Nephron (organoid): ENCODE results near the gene CELA2A.
"Not testable (repeated sequence)": the region's sequence is repeated elsewhere in the genome, so short reads cannot be mapped to it uniquely, and the experiment has no call there.

Experiments used
- H3K27ac Mint-ChIP-seq, 3 experiments: 2 replicates each; pipeline ENCODE4 v1.8.0; 2020; ENCODE audit warnings: mixed read lengths in 3 of 3, mild to moderate bottlenecking in 2 of 3, moderate library complexity in 1 of 3
- H3K27me3 Mint-ChIP-seq: 2 replicates; pipeline ENCODE4 v1.8.0; 2021; ENCODE audit warnings: low read depth, mild to moderate bottlenecking, moderate library complexity, mixed read lengths
- H3K36me3 Mint-ChIP-seq: 2 replicates; pipeline ENCODE4 v1.8.0; 2020; ENCODE audit warnings: low read depth, mixed read lengths
- H3K4me1 Mint-ChIP-seq: 2 replicates; pipeline ENCODE4 v1.8.0; 2020; ENCODE audit warnings: mixed read lengths
- H3K4me3 Mint-ChIP-seq, 3 experiments: 2 replicates each; pipeline ENCODE4 v1.8.0; 2020; ENCODE audit warnings: mild to moderate bottlenecking in 3 of 3, mixed read lengths in 3 of 3, moderate library complexity in 2 of 3
- H3K9me3 Mint-ChIP-seq: 2 replicates; pipeline ENCODE4 v1.8.0; 2020; ENCODE audit warnings: mixed read lengths
- TF ChIP-seq, protein P1 (sequence below), 3 experiments: fragments of 200-600 bp; sonication (generic); IDR thresholded peaks; one replicate each; pipeline ENCODE4 v1.5.0; 2021; ENCODE audit warnings: antibody characterized with exemption in 3 of 3; ENCODE audit not compliant: unreplicated experiment in 3 of 3

The CELA2A gene

DNA sequence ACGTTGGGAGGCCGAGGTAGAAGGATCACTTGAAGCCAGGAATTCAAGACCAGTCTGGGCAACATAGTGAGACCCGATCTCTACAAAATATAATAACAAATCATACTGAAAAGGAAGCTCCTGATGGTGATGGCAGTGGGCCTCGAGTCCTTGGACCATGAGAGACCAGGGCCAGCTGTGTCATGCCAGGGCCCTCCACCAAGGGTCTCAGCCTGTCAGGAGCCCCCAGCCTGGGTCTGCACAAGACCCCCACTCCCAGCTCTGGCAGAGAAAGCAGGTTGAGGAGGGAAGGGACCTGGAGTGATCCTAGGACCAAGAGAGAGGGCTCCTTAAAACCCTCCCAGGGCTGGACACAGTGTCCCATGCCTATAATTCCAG is 25.0 kb upstream of the CELA2A start:
- H3K4me1 Mint-ChIP-seq, result peaks cover 24% of the 10 kb centered on the region
- H3K9me3 Mint-ChIP-seq, result no peaks in the 10 kb centered on the region
- no peak overlapping the region for H3K4me3 Mint-ChIP-seq
- TF ChIP-seq, protein P1, sequence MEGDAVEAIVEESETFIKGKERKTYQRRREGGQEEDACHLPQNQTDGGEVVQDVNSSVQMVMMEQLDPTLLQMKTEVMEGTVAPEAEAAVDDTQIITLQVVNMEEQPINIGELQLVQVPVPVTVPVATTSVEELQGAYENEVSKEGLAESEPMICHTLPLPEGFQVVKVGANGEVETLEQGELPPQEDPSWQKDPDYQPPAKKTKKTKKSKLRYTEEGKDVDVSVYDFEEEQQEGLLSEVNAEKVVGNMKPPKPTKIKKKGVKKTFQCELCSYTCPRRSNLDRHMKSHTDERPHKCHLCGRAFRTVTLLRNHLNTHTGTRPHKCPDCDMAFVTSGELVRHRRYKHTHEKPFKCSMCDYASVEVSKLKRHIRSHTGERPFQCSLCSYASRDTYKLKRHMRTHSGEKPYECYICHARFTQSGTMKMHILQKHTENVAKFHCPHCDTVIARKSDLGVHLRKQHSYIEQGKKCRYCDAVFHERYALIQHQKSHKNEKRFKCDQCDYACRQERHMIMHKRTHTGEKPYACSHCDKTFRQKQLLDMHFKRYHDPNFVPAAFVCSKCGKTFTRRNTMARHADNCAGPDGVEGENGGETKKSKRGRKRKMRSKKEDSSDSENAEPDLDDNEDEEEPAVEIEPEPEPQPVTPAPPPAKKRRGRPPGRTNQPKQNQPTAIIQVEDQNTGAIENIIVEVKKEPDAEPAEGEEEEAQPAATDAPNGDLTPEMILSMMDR (IDR thresholded peaks at IDR 0.05; ENCODE audit: unreplicated experiment in 3 of 3), result no peak
- H3K27ac Mint-ChIP-seq, result no peak overlapping the region
- H3K36me3 Mint-ChIP-seq, result no peaks in the 10 kb centered on the region
- peaks cover 5% of the 10 kb centered on the region for H3K27me3 Mint-ChIP-seq

- Mint-ChIP-seq H3K27me3 (peaks cover 10% of the 10 kb centered on the region), H3K27ac (peak overlapping the region in 2 of 3 experiments; percentile 37 to 89), H3K36me3 (no peaks in the 10 kb centered on the region), H3K9me3 (no peaks in the 10 kb centered on the region), H3K4me3 (peak overlapping the region in 2 of 3 experiments; percentile 14 to 19), H3K4me1 (peaks cover 16% of the 10 kb centered on the region)
- TF ChIP-seq, protein P1 (IDR thresholded peaks at IDR 0.05; ENCODE audit: unreplicated experiment in 3 of 3), result no peak
Observed at GRCh38 chr1:15432324-15432723, 24.2 kb upstream of the CELA2A start.

DNA sequence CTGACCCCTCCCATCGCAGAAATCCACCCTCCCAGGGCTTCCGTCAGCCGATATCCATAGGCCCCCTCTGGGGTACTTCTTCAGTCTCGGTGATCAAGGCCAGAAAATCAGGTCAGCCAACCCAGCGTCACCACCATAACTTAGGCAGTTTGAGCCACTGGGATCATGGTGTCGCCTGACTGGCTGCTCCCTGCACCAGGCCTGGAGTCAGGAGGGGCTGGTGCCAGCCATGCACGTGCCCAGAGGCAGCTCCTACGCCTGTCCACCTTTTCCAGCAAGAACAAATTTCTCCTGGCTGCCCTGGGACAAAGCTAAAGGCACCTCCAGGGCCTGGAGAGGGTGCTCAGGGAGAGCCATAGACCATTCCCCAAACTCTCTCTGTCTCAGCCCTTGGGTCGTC is 23.1 kb upstream of the CELA2A start:
- H3K4me3 Mint-ChIP-seq, result no peak overlapping the region
- H3K9me3 Mint-ChIP-seq, result no peaks in the 10 kb centered on the region
- peaks cover 8% of the 10 kb centered on the region for H3K27me3 Mint-ChIP-seq
- TF ChIP-seq, protein P1 (IDR thresholded peaks at IDR 0.05; ENCODE audit: unreplicated experiment in 3 of 3), result no peak
- peaks cover 11% of the 10 kb centered on the region for H3K4me1 Mint-ChIP-seq
- H3K27ac Mint-ChIP-seq, result no peak overlapping the region
- no peaks in the 10 kb centered on the region for H3K36me3 Mint-ChIP-seq

GRCh38 chr1:15434739-15435138 is 21.8 kb upstream of the CELA2A start:
- not testable (repeated sequence) for H3K4me3 Mint-ChIP-seq, H3K9me3 Mint-ChIP-seq, H3K36me3 Mint-ChIP-seq, H3K27me3 Mint-ChIP-seq, H3K27ac Mint-ChIP-seq
- H3K4me1 Mint-ChIP-seq, result peaks cover 11% of the 10 kb centered on the region

DNA sequence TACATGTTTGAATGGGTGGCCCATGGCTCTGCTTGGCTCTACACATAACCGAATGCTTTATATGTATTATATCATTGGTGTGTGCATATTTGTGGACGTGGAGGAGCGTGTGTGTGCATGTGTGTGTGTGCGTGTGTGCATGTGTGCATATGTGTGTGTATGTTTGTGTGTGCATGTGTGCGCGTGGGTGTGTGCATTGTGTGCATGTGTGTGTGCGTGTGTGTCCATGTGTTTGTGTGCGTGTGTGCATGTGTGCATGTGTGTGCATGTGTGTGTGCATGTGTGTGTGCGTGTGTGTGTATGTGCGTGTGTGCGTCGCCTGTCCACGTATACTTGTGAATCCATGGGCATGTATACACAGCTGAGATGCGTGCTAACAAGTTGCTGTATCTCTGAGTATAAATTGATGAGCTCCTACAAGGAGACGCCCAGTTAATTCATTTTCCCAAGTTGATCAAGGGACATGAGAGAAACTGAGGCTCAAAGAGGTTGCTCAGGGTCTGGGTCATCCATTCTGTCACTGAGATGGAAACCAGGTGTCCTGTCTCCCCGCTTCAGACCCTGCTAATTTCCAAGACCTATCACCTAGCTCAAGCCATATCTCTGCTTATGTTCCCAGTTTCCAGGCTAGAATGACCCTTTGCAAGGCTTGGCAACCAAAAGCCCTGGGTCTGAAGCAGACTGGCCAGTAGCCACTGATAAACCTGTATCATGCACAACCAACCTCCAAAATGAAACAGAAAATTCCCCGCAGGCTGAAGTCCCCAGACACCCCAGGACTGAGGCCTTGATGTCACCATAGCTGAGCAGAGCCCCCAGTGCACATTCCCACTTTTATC is 21.1 kb upstream of the CELA2A start:
- no peak overlapping the region for H3K27ac Mint-ChIP-seq
- H3K27me3 Mint-ChIP-seq, result peaks cover 7% of the 10 kb centered on the region
- H3K9me3 Mint-ChIP-seq, result no peaks in the 10 kb centered on the region
- no peak overlapping the region for H3K4me3 Mint-ChIP-seq
- H3K4me1 Mint-ChIP-seq, result peaks cover 11% of the 10 kb centered on the region
- TF ChIP-seq, protein P1 (IDR thresholded peaks at IDR 0.05; ENCODE audit: unreplicated experiment in 3 of 3), result no peak
- H3K36me3 Mint-ChIP-seq, result no peaks in the 10 kb centered on the region

- H3K27me3 Mint-ChIP-seq, result peaks cover 7% of the 10 kb centered on the region
- H3K4me1 Mint-ChIP-seq, result peaks cover 10% of the 10 kb centered on the region
- H3K4me3 Mint-ChIP-seq, result no peak overlapping the region
- no peak overlapping the region for H3K27ac Mint-ChIP-seq
- H3K9me3 Mint-ChIP-seq, result no peaks in the 10 kb centered on the region
- H3K36me3 Mint-ChIP-seq, result no peaks in the 10 kb centered on the region
- TF ChIP-seq, protein P1 (IDR thresholded peaks at IDR 0.05; ENCODE audit: unreplicated experiment in 3 of 3), result no peak
Observed at GRCh38 chr1:15436881-15437442, 19.6 kb upstream of the CELA2A start.
